GM06990 (cell line): Measurements from ENCODE around the gene PABPN1L.

Source experiments
- DNase-seq: peaks from one replicate; pipeline ENCODE4 v3.0.0-alpha.2; 2011; ENCODE audit not compliant: insufficient read length; ENCODE audit errors: extremely low read depth
- H3K27me3 ChIP-seq: replicated peaks from 2 replicates; pipeline ENCODE4 v1.6.0; 2011; ENCODE audit warnings: low read length; ENCODE audit not compliant: control insufficient read depth, insufficient read depth
- H3K36me3 ChIP-seq: 2 replicates; pipeline ENCODE4 v1.5.1; 2011; ENCODE audit warnings: low read length; ENCODE audit not compliant: control insufficient read depth, insufficient read depth
- H3K4me3 ChIP-seq: replicated peaks from 2 replicates; pipeline ENCODE4 v1.5.1; 2011; ENCODE audit warnings: low read depth, mild to moderate bottlenecking, control low read depth, low read length
- TF ChIP-seq, protein P1 (sequence below): IDR thresholded peaks from 2 replicates; pipeline ENCODE4 v1.5.1; 2011; ENCODE audit warnings: low read length, control low read depth, mild to moderate bottlenecking, inconsistent platforms; ENCODE audit not compliant: insufficient read depth, poor library complexity, severe bottlenecking

Gene PABPN1L

DNA sequence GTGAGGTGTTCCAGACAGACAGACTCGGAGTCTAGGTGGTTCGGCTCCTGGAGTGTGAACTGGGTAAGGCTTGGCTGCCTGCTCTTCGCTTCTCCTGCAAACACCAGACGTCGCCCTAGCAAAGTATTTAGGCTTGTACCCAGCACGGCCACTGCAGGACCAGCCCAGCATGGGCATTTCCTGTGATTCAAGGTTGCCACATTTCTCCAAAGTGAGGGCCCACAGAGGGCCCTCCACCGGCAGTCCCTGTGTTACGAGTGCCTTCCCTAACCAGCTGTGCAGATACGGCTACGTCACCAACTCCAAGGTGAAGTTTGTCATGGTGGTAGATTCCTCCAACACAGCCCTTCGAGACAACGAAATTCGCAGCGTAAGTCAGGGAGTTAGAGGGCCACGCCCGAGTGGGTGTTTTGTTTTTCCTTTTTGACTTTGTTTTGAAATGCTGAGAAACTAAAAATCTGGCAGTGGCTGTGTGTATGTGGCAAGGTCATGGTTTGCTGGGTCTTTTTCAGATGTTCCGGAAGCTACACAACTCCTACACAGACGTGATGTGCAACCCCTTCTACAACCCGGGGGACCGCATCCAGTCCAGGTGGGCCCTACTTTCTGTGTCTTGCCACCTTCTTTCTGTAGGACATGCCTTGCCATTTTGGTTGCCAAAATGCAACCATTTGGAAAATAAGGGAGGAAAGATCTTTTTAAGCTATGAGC is 6.9 kb downstream of the PABPN1L start:
- peaks cover 15% of the 10 kb centered on the region for H3K36me3 ChIP-seq
- no peak for DNase-seq
- TF ChIP-seq, protein P1, sequence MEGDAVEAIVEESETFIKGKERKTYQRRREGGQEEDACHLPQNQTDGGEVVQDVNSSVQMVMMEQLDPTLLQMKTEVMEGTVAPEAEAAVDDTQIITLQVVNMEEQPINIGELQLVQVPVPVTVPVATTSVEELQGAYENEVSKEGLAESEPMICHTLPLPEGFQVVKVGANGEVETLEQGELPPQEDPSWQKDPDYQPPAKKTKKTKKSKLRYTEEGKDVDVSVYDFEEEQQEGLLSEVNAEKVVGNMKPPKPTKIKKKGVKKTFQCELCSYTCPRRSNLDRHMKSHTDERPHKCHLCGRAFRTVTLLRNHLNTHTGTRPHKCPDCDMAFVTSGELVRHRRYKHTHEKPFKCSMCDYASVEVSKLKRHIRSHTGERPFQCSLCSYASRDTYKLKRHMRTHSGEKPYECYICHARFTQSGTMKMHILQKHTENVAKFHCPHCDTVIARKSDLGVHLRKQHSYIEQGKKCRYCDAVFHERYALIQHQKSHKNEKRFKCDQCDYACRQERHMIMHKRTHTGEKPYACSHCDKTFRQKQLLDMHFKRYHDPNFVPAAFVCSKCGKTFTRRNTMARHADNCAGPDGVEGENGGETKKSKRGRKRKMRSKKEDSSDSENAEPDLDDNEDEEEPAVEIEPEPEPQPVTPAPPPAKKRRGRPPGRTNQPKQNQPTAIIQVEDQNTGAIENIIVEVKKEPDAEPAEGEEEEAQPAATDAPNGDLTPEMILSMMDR = no peak

DNA sequence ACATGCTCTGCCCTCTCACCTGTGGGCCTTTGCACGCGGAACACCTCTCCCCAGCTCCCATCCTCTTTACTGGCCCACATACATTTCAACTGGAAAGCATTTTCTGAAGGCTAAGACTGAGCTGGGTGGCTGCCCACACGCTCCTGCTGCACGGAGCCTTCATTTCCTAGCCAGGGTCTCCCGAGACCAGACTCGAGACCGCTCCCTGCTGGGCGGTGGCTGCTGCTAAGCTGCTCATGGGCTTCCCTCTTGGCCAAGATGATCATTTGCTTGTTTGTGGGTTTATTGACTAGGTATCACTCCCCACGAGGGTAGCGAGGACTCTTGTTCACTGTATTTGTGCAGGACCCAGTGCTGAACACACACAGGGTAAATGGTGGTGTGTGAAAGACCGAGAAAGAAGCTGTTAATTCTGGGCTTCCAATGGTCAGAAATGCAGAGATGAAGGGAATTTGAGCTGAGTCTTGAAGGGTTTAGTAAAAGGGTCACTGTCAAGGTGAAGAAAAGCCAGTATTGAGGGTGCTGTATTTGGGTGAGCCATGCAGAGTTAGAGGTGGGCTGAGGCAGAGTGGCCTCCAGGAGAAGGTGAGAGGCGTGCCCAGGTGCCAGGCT is 8.6 kb downstream of the PABPN1L start:
- DNase-seq = peak; percentile 64
- Histone ChIP-seq H3K36me3 (peaks cover 15% of the 10 kb centered on the region), H3K4me3 (peak overlapping the region; percentile 99), H3K27me3 (no peaks in the 10 kb centered on the region)
- TF ChIP-seq, protein P1 = peak; percentile 91

More for the DNA sequence above, 6.9 kb downstream of the PABPN1L start:
- H3K27me3 ChIP-seq = no peaks in the 10 kb centered on the region
- H3K4me3 ChIP-seq = no peak overlapping the region

DNA sequence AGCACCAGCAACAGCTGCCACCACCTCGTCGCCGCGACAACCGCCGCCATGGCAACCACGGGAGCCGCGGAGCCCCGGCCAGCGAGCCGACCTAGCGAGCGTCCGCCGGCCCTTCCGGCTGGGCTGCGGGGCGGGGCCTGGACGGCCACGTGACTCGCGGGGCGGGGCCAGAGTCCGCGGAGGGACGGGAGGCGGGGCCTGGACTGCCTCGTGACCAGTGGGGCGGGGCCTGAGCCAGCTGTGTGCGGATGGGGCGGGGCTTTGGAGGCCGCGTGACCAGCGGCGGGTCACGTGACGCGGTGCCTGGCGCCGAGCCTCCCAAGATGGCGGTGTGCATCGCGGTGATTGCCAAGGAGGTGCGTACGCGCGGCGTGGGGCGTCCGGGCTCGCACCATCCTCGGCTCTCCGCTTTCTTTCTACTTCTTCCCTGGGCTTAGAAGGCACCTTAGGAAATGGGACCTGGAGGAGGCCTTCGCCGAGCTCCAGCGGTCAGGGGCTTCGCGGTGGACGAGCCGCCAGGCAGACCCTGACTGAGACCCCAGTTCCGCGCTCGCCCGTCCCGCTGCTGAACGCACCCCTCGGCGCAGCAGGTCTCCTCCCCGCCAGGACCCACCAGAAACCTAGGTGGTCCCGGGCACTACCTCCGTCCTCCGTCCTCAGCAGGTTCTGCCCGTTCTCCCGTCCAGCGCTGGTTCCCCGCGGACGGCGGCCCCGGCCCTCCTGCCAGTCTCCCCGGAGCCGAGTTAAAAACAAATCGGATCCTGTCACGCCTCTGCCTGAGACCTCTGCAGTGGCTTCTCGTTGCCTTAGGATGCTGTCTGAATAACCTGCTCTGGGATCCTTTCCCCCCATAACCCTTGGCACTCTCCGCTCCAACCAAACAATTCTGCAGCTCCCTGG is 9.4 kb downstream of the PABPN1L start, which contains the start of the genes GALNS and TRAPPC2L:
Gene GALNS (minus strand): TSS at position 120 of the 900 bp plus-strand sequence. CDS start 70 bp downstream, at position 50.
Gene TRAPPC2L (plus strand): TSS at position 300 of the 900 bp plus-strand sequence. CDS start 24 bp downstream, at position 324.
- peak; percentile 93 for DNase-seq
- Histone ChIP-seq H3K36me3 (peaks cover 14% of the 10 kb centered on the region), H3K4me3 (peak within 1 kb of the TSS; percentile 99), H3K27me3 (no peaks in the 10 kb centered on the region)
- TF ChIP-seq, protein P1 = no peak

DNA sequence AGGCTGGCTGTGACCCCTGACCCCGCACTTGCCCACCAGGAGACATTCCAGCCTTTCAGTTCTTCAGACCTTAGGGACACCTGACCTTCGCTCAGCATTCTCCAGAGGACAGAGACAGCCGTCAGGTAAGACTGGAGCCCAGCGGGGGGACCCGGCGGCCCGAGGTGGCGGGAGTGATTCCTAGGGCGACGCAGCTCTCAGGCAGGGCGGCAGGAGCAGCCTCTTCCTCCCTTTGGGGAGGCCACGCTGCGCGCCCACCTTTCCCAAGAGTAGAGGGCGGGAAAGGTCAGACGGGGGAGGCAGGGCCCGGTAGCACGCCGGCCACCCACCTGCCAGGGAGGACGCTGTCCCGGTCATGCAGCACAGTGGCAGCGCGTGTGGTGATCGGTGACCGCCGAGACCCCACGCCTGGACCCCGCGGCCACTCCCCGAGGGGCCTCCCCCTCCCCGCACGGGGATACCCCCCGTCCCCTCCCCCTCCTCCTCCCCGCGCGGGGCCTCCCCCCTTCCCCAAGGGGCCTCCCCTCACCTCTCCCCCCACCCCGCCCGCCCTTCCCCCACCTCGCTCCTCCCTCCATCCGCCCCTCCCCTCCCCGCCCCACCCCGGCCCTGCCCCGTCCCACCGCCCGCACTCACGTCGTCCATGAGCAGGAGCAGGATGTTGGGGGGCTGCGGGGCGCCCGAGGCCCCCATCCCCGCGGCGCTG is 10.2 kb downstream of the PABPN1L start:
- TF ChIP-seq, protein P1 = no peak
- Histone ChIP-seq H3K36me3 (peaks cover 13% of the 10 kb centered on the region), H3K4me3 (peak overlapping the region; percentile 99), H3K27me3 (no peaks in the 10 kb centered on the region)
- DNase-seq = no peak

DNA sequence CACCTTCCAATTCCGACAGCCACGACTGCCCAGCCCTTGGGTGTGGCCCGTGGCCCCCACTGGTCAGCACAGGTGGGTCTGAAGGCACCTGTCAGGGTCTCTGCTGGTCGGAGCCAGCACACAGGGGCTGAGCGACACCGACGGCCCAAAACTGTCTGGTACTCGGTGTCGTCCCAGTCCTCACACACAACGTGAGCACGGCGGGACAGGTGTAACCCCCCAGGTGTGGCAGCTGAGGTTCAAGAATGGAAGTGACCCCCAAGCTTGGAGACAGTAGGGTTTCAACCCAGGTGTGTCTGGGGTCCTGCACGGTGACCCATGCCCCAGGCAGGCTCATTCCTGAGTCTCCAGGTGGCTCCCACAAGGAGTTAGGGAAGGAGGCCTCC is 10.7 kb downstream of the PABPN1L start:
- H3K4me3 ChIP-seq = peak overlapping the region; percentile 99
- H3K36me3 ChIP-seq = peaks cover 13% of the 10 kb centered on the region

More for the DNA sequence above, 10.7 kb downstream of the PABPN1L start:
- DNase-seq = no peak
- no peaks in the 10 kb centered on the region for H3K27me3 ChIP-seq
- TF ChIP-seq, protein P1 = no peak
